HEK293 (cell line): ENCODE data around the gene SLC35B3.

ENCODE experiments used
- ZBTB21 ChIP-seq: fragments of 450-650 bp; formaldehyde crosslinking; IDR thresholded peaks from 2 replicates; pipeline ENCODE4 v1.5.1; 2017; ENCODE audit warnings: missing biosample characterization, missing genetic modification characterization
- ZNF175 ChIP-seq: fragments of 450-650 bp; formaldehyde crosslinking; IDR thresholded peaks from 2 replicates; pipeline ENCODE4 v1.5.1; 2016; ENCODE audit warnings: missing biosample characterization, missing genetic modification characterization
- ZNF24 ChIP-seq: fragments of 450-650 bp; formaldehyde crosslinking; IDR thresholded peaks from 2 replicates; pipeline ENCODE4 v1.5.1; 2016; ENCODE audit warnings: missing biosample characterization, missing genetic modification characterization
- ZNF514 ChIP-seq: fragments of 450-650 bp; formaldehyde crosslinking; IDR thresholded peaks from 2 replicates; pipeline ENCODE4 v1.5.1; 2016; ENCODE audit warnings: missing biosample characterization, missing genetic modification characterization
- ZNF768 ChIP-seq: fragments of 450-650 bp; formaldehyde crosslinking; IDR thresholded peaks from 2 replicates; pipeline ENCODE4 v1.5.1; 2018; ENCODE audit warnings: missing biosample characterization, mild to moderate bottlenecking, missing genetic modification characterization
- ZNF776 ChIP-seq: fragments of 450-650 bp; formaldehyde crosslinking; IDR thresholded peaks from 2 replicates; pipeline ENCODE4 v1.5.0; 2017; ENCODE audit warnings: missing biosample characterization, missing genetic modification characterization, borderline replicate concordance
- TF ChIP-seq, protein P1 (sequence below): fragments of 450-650 bp; formaldehyde crosslinking; IDR thresholded peaks from 2 replicates; pipeline ENCODE4 v1.5.1; 2016; ENCODE audit warnings: missing biosample characterization, missing genetic modification characterization
- TF ChIP-seq, protein P2 (sequence below): fragments of 450-650 bp; formaldehyde crosslinking; IDR thresholded peaks from 2 replicates; pipeline ENCODE4 v1.5.1; 2016; ENCODE audit warnings: missing biosample characterization, missing genetic modification characterization
- TF ChIP-seq, protein P3 (sequence below): IDR thresholded peaks from 2 replicates; pipeline ENCODE4 v1.6.1; 2011; ENCODE audit warnings: mild to moderate bottlenecking, low read depth, low read length, borderline replicate concordance

DNA sequence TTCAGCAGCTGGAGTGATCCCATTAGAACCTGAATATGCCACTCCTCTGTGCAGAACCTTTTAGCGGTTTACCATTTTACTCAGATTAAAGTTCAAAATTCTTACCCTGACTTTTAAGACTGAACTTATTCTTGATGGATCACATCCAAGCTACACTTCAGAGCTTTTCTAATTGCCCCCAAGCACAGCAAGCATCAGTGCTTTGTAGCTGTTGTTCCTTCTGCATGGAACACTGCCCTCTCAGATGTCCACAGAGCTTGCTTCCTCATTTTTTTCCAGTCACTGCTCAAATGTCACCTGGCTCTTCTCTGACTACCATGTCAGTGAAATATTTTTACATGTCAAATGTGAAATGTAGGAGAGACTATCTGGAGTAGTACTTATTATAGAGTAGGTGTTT is 1.6 kb upstream of the SLC35B3 start:
- TF ChIP-seq, protein P1, sequence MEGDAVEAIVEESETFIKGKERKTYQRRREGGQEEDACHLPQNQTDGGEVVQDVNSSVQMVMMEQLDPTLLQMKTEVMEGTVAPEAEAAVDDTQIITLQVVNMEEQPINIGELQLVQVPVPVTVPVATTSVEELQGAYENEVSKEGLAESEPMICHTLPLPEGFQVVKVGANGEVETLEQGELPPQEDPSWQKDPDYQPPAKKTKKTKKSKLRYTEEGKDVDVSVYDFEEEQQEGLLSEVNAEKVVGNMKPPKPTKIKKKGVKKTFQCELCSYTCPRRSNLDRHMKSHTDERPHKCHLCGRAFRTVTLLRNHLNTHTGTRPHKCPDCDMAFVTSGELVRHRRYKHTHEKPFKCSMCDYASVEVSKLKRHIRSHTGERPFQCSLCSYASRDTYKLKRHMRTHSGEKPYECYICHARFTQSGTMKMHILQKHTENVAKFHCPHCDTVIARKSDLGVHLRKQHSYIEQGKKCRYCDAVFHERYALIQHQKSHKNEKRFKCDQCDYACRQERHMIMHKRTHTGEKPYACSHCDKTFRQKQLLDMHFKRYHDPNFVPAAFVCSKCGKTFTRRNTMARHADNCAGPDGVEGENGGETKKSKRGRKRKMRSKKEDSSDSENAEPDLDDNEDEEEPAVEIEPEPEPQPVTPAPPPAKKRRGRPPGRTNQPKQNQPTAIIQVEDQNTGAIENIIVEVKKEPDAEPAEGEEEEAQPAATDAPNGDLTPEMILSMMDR (tag by site-specific recombination): no peak
- no peak for TF ChIP-seq ZNF175 (tag by site-specific recombination)
- TF ChIP-seq, protein P2, sequence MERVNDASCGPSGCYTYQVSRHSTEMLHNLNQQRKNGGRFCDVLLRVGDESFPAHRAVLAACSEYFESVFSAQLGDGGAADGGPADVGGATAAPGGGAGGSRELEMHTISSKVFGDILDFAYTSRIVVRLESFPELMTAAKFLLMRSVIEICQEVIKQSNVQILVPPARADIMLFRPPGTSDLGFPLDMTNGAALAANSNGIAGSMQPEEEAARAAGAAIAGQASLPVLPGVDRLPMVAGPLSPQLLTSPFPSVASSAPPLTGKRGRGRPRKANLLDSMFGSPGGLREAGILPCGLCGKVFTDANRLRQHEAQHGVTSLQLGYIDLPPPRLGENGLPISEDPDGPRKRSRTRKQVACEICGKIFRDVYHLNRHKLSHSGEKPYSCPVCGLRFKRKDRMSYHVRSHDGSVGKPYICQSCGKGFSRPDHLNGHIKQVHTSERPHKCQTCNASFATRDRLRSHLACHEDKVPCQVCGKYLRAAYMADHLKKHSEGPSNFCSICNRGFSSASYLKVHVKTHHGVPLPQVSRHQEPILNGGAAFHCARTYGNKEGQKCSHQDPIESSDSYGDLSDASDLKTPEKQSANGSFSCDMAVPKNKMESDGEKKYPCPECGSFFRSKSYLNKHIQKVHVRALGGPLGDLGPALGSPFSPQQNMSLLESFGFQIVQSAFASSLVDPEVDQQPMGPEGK (tag by site-specific recombination): no peak
- no peak for TF ChIP-seq ZBTB21 (tag by site-specific recombination)
- no peak for TF ChIP-seq ZNF776
- TF ChIP-seq ZNF768: no peak
- TF ChIP-seq, protein P3, sequence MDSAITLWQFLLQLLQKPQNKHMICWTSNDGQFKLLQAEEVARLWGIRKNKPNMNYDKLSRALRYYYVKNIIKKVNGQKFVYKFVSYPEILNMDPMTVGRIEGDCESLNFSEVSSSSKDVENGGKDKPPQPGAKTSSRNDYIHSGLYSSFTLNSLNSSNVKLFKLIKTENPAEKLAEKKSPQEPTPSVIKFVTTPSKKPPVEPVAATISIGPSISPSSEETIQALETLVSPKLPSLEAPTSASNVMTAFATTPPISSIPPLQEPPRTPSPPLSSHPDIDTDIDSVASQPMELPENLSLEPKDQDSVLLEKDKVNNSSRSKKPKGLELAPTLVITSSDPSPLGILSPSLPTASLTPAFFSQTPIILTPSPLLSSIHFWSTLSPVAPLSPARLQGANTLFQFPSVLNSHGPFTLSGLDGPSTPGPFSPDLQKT: no peak
- no peak for TF ChIP-seq ZNF514 (tag by site-specific recombination)
- TF ChIP-seq ZNF24: no peak
